Activated CD4-positive, alpha-beta T cell treated with anti-CD3 and anti-CD28 coated beads for 1 hour (primary cell): Measurements from ENCODE around the gene DYNLRB1.
"Not testable (repeated sequence)": the region's sequence is repeated elsewhere in the genome, so short reads cannot be mapped to it uniquely, and the experiment has no call there.

ENCODE experiments used
- DNase-seq: peaks from one replicate; pipeline ENCODE4 v3.0.0-alpha.2; 2020

The DYNLRB1 gene

GRCh38 chr20:34516247-34517113 lies at the start of gene DYNLRB1:
DYNLRB1 (plus strand) TSS chr20:34516422; CDS start chr20:34516459, 37 bp downstream.
- DNase-seq: peak; percentile 90

DNA sequence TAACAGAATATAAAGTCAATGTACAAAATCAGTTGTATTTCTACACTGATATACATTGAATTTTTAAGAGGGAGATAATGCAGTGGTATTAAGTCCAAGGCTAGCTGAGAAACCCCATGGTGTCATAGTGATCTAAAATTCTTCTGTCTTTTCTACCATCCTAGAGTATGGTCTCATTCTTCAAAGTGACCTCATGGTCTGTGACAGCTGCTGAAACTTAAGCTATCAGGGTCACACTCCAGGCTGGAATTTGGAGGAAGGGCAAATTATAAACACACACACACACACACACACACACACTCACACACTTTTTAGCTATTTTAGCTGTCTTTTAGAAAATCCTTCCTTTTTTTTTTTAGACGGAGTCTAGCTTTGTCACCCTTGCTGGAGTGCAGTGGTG lies 47.3 kb upstream of the DYNLRB1 start:
- DNase-seq: no peak

- DNase-seq: no peak
Observed at GRCh38 chr20:34472246-34472925, 43.8 kb upstream of the DYNLRB1 start.

- no peak for DNase-seq
Observed at GRCh38 chr20:34473262-34473883, 42.8 kb upstream of the DYNLRB1 start.

DNA sequence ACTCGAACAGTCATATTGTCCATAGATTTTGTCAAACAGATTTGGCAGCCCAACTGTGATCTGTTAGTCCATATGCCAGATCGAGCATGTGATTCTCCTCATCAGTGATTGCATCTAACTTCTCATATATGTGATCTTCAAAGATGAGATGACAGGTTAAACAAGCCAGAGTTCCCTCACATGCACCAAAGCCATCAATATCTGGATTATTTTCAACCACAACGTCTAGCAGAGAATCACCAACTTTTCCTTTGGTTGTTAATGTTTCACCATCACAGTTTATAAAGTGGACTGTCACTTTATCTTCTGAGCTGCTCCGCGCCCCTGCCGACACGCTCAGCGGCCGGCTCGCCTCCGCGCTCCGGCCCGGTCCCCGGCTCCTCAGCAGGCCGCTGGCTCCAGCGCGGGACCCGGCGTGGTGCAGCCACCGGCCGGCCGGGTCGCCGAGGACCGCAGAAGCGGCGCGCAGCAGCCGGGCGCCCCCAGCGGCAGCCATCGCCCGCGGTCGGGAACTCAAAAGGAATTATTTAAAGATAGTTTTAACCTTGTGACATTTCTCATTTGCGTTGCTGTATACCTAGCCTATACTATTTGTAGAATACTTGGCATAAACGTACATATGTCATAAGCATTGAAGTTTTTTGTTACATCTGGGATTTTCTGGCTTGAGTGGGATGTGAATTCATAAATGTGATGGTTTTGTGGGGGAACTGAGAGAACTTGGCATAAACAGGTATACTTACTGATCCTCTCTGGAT lies 40.1 kb upstream of the DYNLRB1 start:
- no peak for DNase-seq

- no peak for DNase-seq
Observed at GRCh38 chr20:34479627-34480026, 36.6 kb upstream of the DYNLRB1 start.

DNA sequence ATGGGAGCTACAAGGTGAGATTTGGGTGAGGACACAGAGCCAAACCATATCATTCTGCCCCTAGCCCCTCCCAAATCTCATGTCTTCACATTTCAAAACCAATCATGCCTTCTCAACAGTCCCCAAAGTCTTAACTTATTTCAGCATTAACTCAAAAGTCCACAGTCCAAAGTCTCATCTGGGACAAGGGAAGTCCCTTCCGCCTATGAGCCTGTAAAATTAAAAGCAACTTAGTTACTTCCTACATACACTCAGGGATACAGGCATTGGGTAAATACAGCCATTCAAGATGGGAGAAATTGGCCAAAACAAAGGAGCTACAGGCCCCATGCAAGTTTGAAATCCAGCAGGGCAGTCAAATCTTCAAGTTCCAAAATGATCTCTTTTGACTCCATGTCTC lies 34.1 kb upstream of the DYNLRB1 start:
- DNase-seq: not testable (repeated sequence)

DNA sequence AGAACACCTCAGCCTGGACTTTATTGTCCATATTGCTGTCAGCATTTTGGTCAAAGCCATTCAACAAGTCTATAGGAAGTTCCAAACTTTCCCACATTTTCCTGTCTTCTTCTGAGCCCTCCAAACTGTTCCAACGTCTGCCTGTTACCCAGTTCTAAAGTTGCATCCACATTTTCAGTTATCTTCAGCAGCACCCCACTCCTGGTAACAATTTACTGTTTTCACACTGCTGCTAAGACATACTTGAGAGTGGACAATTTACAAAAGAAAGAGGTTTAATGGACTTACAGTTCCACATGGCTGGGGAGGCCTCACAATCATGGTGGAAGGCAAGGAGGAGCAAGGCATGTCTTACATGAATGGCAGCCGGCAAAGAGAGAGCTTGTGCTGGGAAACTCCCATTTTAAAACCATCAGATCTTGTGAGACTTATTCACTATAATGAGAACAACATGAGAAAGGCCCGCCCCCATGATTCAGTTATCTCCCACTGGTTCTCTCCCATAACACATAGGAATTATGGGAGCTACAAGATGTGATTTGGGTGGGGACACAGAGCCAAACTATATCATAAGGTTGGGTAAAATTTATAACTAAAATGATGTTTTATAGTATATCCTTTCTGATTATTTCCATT lies 32.5 kb upstream of the DYNLRB1 start:
- not testable (repeated sequence) for DNase-seq

GRCh38 chr20:34485068-34485634 lies 31.1 kb upstream of the DYNLRB1 start:
- no peak for DNase-seq

DNA sequence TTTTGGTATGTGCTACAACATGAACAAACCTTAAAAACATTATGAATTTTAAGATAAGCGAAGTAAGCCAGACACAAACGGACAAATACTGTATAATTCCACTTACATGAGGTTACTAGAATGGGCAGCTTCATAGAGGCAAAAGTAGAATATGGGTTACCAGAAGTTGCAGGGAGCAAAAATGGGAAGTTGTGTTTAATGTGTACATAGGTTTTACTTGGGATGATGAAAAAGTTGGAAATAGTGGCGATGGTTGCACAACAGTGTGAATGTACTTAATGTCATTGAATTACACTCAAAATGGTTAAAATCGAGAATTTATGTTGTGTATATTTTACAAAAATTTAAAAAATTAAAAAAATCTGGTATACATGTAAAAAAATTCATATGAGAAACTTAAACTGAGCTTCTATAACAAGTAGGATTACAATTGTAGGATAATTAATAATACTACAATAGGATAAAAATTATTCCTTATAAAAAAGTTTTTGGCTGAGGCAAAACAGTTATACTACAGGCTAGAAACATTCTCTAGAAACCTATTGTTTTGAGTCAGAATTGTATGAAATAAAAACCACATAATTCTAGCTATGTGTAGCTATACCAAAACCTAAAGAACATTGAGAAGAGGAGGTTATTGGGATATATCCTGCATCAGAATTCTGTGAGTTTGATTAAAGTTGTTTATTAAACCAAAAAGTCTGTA lies 24.8 kb upstream of the DYNLRB1 start:
- no peak for DNase-seq

GRCh38 chr20:34491932-34492509 lies 24.2 kb upstream of the DYNLRB1 start:
- DNase-seq: no peak

- no peak for DNase-seq
Observed at GRCh38 chr20:34493646-34494045, 22.6 kb upstream of the DYNLRB1 start.

DNA sequence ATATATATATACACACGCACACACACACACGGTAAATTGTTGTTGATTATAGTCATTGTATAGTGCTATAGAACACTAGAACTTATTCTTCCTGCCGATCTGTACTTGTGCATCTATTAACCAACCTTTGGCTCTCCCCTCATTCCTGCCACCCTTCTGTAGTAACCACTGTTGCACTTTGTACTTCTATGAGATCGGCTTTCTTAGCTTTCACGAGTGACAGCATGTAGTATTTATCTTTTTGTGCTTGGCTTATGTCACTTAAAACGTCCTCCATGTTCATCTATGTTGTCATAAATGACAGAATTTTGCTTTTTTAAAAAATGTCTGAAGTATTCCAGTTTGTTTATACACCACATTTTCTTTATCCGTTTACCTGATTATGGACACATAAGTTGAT lies 20.9 kb upstream of the DYNLRB1 start:
- no peak for DNase-seq

DNA sequence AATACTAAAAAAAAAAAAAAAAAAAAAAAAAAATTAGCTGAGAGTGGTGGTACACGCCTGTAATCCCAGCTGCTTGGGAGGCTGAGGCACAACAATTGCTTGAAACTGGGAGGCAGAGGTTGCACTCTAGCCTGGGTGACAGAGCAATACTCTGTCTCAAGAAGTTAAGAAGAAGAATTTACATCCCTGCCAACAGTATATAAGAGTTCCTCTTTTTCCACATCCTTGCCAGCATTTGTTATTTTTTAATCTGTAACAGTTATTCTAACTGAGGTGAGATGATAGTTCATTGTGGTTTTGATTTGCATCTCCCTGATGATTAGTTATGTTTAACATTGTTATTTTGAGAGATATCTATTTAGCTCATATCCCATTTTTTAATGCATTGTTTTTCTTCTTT lies 20.3 kb upstream of the DYNLRB1 start:
- DNase-seq: no peak

DNA sequence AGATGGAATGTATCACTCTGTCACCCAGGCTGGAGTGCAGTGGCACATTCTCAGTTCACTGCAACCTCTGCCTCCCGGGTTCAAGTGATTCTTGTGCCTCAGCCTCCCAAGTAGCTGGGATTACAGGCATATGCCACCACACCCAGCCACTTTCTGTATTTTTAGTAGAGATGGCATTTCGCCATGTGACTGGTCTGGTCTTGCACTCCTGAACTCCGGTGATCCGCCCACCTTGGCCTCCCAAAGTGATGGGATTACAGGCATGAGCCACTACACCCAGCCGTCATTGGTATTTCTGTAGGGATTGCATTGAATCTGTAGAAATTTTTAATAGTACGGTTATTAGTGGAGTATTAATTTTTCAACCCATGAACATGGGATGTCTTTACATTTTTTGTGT lies 18.6 kb upstream of the DYNLRB1 start:
- DNase-seq: not testable (repeated sequence)

GRCh38 chr20:34500823-34501222 lies 15.4 kb upstream of the DYNLRB1 start:
- DNase-seq: no peak

GRCh38 chr20:34506480-34506879 lies 9.7 kb upstream of the DYNLRB1 start:
- no peak for DNase-seq

GRCh38 chr20:34507702-34508413 lies 8.4 kb upstream of the DYNLRB1 start:
- no peak for DNase-seq

DNA sequence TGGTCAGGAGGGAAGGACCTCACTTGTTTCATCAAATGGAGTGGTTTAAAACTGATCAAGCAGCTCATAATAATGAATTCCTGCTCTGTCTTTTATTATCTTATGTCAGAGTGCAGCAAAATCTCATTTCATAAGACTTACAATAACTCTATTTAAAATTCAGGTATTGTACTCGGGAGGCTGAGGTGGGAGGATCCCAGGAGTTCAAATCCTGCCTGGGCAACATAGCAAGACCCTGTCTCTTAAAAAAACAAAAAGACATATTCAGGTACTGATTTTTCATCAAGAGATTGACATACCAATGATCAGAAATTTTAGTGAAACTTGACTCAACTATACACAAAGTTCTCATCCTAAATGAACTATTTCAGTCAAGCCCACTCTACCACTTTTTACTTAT lies 5.6 kb upstream of the DYNLRB1 start:
- DNase-seq: no peak

GRCh38 chr20:34511891-34512265 lies 4.3 kb upstream of the DYNLRB1 start:
- DNase-seq: no peak
